ENCODE data around the gene GTPBP2.

DNA sequence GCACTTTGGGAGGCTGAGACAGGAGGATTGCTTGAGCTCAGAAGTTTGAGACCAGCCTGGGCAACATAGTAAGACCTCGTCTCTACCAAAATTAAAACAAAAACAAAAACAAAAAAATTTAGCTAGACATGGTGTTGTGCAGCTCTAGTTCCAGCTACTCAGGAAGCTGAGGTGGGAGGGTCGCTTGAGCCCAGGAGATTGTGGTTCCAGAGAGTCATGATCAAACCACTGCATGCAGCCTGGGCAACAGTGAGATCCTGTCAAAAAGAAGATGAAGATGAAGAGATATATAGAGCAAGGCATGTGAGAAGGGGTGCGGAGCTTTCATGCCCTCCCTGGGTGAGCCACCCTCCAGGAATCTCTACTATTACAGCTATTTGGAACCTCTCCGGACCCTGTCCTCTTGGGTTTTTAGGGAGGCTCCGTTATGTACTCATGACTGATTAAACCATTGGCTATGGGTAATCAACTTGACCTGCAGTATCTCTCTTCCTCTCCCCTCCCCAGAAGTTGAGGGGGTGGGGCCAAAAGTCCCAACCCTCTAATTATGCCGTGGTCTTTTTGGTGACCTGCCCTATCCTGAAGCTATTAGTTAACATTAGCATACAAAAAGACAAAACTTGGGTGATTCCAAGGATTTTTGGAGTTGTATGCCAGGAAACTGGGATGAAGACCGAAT is 44.0 kb downstream of the GTPBP2 start:
- TF ChIP-seq, protein P1, sequence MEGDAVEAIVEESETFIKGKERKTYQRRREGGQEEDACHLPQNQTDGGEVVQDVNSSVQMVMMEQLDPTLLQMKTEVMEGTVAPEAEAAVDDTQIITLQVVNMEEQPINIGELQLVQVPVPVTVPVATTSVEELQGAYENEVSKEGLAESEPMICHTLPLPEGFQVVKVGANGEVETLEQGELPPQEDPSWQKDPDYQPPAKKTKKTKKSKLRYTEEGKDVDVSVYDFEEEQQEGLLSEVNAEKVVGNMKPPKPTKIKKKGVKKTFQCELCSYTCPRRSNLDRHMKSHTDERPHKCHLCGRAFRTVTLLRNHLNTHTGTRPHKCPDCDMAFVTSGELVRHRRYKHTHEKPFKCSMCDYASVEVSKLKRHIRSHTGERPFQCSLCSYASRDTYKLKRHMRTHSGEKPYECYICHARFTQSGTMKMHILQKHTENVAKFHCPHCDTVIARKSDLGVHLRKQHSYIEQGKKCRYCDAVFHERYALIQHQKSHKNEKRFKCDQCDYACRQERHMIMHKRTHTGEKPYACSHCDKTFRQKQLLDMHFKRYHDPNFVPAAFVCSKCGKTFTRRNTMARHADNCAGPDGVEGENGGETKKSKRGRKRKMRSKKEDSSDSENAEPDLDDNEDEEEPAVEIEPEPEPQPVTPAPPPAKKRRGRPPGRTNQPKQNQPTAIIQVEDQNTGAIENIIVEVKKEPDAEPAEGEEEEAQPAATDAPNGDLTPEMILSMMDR (conservative IDR thresholded peaks at IDR 0.05), result no peak
- no peak for TF ChIP-seq ZFX (IDR thresholded peaks at IDR 0.05)

Data from C4-2B (cell line).